ENCODE measurements around the gene MB21D2.
"Not testable (repeated sequence)": the region's sequence is repeated elsewhere in the genome, so short reads cannot be mapped to it uniquely, and the experiment has no call there.

MB21D2 gene

DNA sequence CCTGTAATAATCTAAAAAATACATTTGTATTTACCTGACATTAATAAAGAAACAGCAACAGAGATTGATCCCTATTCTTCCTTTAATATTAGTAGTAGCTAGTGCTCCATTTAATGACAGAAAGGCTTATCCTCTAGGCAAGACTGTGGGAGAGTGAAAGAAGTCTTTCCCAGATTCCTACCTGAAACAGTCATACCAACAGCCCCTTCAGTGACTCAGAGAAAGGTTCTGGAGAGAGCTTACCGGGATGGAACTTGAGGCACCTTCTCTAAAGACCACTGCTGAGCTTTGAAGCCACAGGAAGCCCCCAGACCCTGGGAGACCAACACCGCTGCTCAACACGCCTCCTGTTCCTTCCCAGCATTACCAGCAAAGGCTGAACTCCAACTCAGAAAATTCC is 123.4 kb downstream of the MB21D2 start:
- no peak for DNase-seq

DNA sequence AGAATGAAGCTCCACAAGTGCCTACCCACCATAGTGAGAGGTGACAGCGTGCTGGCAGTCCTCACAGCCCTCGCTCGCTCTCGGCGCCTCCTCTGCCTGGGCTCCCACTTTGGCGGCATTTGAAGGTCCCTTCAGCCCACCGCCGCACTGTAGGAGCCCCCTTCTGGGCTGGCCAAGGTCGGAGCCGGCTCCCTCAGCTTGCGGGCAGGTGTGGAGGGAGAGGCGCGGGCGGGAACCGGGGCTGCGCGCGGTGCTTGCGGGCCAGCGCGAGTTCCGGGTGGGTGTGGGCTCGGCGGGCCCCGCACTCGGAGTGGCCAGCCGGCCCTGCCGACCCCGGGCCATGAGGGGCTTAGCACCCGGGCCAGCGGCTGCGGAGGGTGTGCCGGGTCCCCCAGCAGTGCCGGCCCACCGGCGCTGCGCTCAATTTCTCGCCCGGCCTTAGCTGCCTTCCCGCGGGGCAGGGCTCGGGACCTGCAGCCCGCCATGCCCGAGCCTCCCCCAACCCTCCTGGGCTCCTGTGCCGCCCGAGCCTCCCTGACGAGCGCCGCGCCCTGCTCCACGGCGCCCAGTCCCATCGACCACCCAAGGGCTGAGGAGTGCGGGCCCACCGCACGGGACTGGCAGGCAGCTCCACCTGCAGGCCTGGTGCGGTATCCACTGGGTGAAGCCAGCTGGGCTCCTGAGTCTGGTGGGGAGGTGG is 128.7 kb downstream of the MB21D2 start:
- not testable (repeated sequence) for DNase-seq

DNA sequence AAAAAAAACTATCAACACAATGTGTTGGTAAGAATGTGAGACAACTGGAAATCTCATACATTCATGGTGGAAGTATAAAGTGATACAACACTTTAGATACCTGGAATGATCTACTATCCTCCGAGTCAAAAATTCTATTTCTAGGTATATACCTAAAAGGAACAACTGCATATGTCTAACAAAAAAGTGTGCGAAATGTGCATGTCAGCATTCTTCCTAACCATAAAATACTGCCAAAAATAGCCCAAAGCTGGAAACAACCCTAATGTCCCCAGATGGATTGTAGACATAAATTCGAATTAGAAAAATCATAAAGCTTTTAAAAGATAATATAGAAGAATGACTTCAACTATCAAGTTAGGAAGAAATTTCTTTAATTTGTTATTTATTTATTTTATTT is 139.1 kb downstream of the MB21D2 start:
- no peak for DNase-seq

DNA sequence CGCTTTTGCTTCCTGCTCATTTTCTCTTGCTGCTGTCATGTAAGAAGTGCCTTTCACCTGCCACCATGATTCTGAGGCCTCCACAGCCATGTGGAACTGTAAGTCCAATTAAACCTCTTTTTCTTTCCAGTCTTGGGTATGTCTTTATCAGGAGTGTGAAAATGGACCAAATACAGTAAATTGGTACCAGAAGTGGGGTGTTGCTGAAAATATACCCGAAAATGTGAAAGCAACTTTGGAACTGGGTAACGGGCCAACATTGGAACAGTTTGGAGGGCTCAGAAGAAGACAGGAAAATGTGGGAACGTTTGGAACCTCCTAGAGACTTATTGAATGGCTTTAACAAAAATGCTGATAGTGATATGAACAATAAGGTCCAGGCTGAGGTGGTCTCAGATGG is 143.3 kb downstream of the MB21D2 start:
- DNase-seq, result not testable (repeated sequence)

DNA sequence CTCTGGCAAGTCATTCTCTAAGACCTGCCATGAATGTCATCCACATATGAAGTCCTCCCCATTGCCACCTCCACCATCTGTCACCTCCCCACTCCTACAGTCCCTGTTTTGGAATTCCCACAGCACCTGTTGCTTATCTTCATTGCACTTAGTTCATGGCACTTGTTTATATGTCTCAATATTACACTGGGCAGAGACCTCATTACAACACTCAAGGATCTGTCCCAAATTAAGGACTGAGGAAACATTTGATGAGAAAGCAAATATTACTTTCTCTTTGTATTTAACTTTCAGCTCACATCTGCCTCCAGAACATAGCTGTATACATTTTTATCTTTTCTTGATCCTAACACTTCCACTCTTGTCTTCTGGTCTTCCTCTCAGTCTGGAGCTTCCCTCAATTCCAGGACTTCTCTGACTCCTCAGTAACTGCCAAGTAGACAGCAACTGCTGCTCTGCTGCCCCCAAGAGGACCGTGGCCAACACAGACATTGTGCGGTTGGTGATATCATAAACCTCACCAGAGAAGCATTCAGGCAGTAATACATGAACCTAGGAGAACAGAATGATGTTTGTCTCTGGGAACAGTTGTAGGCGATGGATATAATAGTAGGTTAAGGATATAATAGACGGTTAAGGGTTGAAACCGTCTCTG is 145.3 kb downstream of the MB21D2 start:
- DNase-seq, result no peak

DNA sequence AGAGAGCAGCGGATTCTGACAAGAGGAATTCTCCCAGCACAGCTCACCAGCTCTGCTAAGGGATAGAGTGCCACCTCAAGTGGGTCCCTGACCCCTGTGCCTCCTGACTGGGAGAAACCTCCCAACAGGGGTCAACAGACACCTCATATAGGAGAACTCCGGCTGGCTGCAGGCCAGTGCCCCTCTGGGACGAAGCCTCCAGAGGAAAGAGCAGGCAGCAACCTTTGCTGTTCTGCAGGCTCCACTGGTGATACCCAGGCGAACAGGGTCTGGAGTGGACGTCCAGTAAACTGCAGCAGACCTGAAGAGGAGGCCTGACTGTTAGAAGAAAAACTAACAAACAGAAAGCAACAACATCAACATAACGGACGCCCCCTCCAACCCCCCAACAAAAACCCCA is 159.0 kb downstream of the MB21D2 start:
- no peak for DNase-seq

DNA sequence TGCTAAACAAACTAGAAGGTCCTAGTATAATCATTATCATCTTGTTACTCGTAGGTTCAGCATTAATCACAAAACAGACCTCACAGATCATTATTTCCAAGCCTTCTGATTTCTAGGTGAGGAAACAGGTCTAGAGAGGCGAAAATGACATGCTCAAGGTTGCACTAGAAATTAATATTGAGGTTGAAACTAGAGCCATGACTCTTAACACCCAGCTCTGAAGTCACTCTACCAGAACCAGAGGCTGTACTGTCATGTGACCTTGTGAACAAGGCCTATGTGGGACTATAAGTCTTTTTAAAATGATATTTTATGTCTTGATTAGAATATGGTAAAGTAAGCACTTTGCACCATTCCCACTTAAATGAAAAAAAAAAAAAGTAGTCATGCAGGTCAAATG is 166.5 kb downstream of the MB21D2 start:
- no peak for DNase-seq

DNA sequence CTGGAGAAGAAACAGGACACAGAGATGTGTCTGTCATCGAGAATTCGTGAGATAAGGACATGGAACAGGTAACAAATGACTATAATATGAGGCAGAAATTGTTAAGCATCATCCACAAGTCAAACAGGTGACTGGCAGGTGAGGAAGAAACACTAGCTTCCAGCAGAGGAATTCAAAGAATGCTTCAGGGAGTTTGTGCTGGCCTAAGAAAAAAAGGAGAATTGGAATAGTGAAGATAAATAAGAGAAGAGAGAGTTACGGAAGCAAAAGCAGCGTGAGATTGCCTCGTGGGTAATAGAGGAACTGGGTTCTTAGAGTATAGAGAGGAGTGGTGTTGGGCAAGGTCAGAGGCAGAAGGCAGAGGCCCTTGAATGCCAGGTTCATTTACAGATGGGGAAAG is 167.5 kb downstream of the MB21D2 start:
- DNase-seq, result no peak

DNA sequence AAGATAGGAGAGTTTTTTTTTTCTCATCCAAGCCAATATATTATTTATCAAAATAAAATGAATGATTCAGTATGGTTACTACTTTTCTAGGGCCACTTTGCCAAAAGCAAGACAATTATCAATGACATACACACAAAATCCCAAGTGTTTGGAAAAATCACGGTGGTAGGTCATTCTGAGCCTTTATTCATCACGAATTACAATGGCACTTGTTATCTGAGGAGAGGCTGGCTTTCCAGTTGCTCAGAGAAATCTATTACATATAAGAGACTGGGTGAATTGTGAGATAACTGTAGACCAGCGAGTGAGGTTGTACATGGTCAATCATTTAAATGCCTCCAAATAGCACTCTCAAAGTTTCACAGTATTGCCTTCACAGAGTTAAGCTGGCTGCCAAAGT is 169.9 kb downstream of the MB21D2 start:
- DNase-seq, result no peak

DNA sequence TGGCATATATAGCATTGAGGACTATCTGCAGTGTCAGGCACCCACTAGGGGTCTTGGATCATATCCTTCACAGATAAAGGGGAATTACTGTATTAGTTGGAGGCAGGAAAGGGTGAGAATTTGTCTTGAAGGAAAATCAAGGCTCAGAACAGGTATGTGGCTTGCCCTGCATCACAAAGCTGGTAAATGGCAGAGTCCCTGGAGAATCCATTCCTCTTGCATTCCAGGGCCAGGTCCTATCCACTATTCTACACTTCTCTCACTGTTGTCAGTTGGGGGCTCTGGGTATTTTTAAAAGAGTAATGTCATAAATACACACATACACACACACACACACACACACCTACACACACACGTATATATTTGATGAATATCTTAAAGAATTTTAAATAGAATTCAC is 170.5 kb downstream of the MB21D2 start:
- DNase-seq, result no peak
